Measurements from ENCODE around the gene MIEF1.

DNA sequence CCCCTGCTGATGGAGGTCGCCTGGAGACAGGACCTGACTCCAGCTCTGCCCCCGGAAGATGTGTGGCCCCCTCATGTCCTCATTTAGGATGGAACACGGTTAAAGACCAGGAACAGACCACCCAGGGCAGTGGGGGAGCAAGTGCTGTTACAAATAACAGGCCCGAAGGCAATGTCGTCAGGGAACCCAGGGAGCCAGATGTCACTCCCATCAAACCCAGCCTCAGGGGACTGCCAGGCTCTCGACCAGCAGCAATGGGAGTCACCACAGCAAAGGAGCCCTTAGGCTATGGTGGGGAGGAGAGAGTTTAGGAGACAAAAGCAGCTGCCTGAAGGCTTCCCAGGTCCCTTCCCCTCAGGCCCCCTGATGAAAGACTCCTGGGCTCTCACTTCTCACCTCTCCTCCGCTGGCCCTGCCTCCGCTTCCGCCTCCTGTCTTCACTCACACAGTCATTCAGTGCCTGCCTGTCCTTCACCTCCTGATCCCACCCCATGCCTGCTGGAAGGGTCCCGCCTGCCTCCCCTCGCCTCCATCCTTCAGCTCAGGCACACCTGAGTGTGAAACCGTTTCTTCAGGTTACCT is 26.1 kb downstream of the MIEF1 start:
- TF ChIP-seq CTCF (IDR thresholded peaks at IDR 0.05; ENCODE audit: low read length) (no peak), EZH2 (IDR thresholded peaks at IDR 0.05; ENCODE audit: borderline replicate concordance, low read length) (no peak)

Measured in OCI-LY1 (cell line).